Caco-2 (cell line): ENCODE results near the gene EFR3B. TPM values are rescaled to one million over a fixed set of nuclear protein-coding genes. Genes with fewer than 3 reads are reported as not detected.

ENCODE experiments used
- BruUV-seq: library from RNA; stranded (reverse); fragments of 400-500 nt; replicated peaks from 2 replicates; lab custom pipeline; 2021; lab: Mats Ljungman, UMichigan
- CTCF ChIA-PET: fragments of 300-600 bp; sonication (Branson Sonifier 250); formaldehyde crosslinking; loops from one replicate; lab custom pipeline; 2022; ENCODE audit warnings: antibody characterized with exemption; lab: Charles Lee
- POLR2A ChIA-PET: fragments of 300-600 bp; sonication (Branson Sonifier 250); formaldehyde crosslinking; loops from one replicate; lab custom pipeline; 2022; ENCODE audit warnings: antibody characterized with exemption; lab: Charles Lee
- DNase-seq, 2 experiments: peaks; one replicate each; pipeline versions ENCODE4 v3.0.0 to v3.0.0-alpha.2; 2020 to 2022
- H3K27me3 ChIP-seq: replicated peaks from 2 replicates; pipeline ENCODE4 v1.6.0; 2011; ENCODE audit warnings: low read length; ENCODE audit not compliant: control insufficient read depth, insufficient read depth
- H3K36me3 ChIP-seq: 2 replicates; pipeline ENCODE4 v1.5.1; 2011; ENCODE audit warnings: low read length; ENCODE audit not compliant: control insufficient read depth, insufficient read depth
- H3K4me1 ChIP-seq: fragments of 250-450 bp; sonication (Bioruptor Pico); 2 replicates; pipeline ENCODE4 v1.5.1; 2020; ENCODE audit warnings: mild to moderate bottlenecking
- H3K4me3 ChIP-seq: 2 replicates; pipeline ENCODE4 v1.5.1; 2011; ENCODE audit warnings: low read depth, mild to moderate bottlenecking, control low read depth, low read length
- H3K9me3 ChIP-seq: fragments of 250-450 bp; sonication (Bioruptor Pico); 2 replicates; pipeline ENCODE4 v1.5.1; 2020; ENCODE audit warnings: mild to moderate bottlenecking, moderate library complexity
- H3K27ac Mint-ChIP-seq: one replicate; pipeline ENCODE4 v1.8.0; 2022; ENCODE audit warnings: mixed read lengths; ENCODE audit not compliant: unreplicated experiment
- H3K27me3 Mint-ChIP-seq: one replicate; pipeline ENCODE4 v1.8.0; 2022; ENCODE audit warnings: mixed read lengths; ENCODE audit not compliant: insufficient read depth, unreplicated experiment
- H3K36me3 Mint-ChIP-seq: one replicate; pipeline ENCODE4 v1.8.0; 2022; ENCODE audit warnings: mild to moderate bottlenecking, mixed read lengths; ENCODE audit not compliant: insufficient read depth, unreplicated experiment
- H3K4me1 Mint-ChIP-seq: one replicate; pipeline ENCODE4 v1.8.0; 2022; ENCODE audit warnings: low read depth, mixed read lengths; ENCODE audit not compliant: unreplicated experiment
- H3K4me3 Mint-ChIP-seq: one replicate; pipeline ENCODE4 v1.8.0; 2022; ENCODE audit warnings: mild to moderate bottlenecking, moderate library complexity, mixed read lengths; ENCODE audit not compliant: unreplicated experiment
- H3K9me3 Mint-ChIP-seq: one replicate; pipeline ENCODE4 v1.8.0; 2022; ENCODE audit warnings: mixed read lengths; ENCODE audit not compliant: unreplicated experiment
- CTCF ChIP-seq, 2 experiments: fragments of 200-600 bp in 1 of 2; IDR thresholded peaks; 1 replicate in 1 of 2; 2 replicates in 1 of 2; pipeline versions ENCODE4 v1.5.1 to v1.8.0; 2011 to 2022; ENCODE audit warnings: antibody characterized with exemption in 1 of 2, control low read depth in 1 of 2, inconsistent platforms in 1 of 2, low read depth in 1 of 2, low read length in 1 of 2, mild to moderate bottlenecking in 1 of 2, moderate library complexity in 1 of 2; ENCODE audit not compliant: insufficient read depth in 1 of 2, severe bottlenecking in 1 of 2, unreplicated experiment in 1 of 2
- intact Hi-C: fragments of 100-400 bp; cut with micrococcal nuclease; formaldehyde crosslinking; loops from one replicate; pipeline ENCODE4 v1.10.0; 2022; ENCODE audit not compliant: unreplicated experiment
- total RNA-seq: library from RNA; stranded (reverse); gene quantifications from 2 replicates; pipeline ENCODE4 v1.2.3, GENCODE V29; 2022

EFR3B gene
- total RNA-seq, 1 experiment from 2014 or later = 19.1 TPM

GRCh38 chr2:25165992-25166875 lies 124.4 kb downstream of the EFR3B start:
- peak; percentile 47 to 52 for TF ChIP-seq CTCF (IDR thresholded peaks at IDR 0.05; ENCODE audit: insufficient read depth in 1 of 2, low read depth in 1 of 2, low read length in 1 of 2, severe bottlenecking in 1 of 2, unreplicated experiment in 1 of 2)
- POLR2A ChIA-PET = no interaction called here
- H3K4me3 Mint-ChIP-seq = no peak overlapping the region
- BruUV-seq = no TSS peak
- Histone ChIP-seq H3K9me3 (no peaks in the 10 kb centered on the region), H3K27me3 (no peaks in the 10 kb centered on the region), H3K4me1 (peaks cover 6% of the 10 kb centered on the region; the same call in 1 of the 2 replicates), H3K4me3 (no peak overlapping the region), H3K36me3 (no peaks in the 10 kb centered on the region)
- H3K9me3 Mint-ChIP-seq = no peaks in the 10 kb centered on the region
- peak; percentile 50 to 63 for DNase-seq
- peaks cover 5% of the 10 kb centered on the region for H3K36me3 Mint-ChIP-seq
- peaks cover 4% of the 10 kb centered on the region for H3K27me3 Mint-ChIP-seq
- intact Hi-C loops = loop anchor here (1.0 kb wide), 1 partner anchor 30 kb away; no protein-coding TSS in a partner anchor
- CTCF ChIA-PET = interaction anchor here (0.6 to 1.9 kb wide), 10 partner anchors 9 to 748 kb away, joined by 3 to 30 read pairs (median 4); no protein-coding TSS in a partner anchor
- H3K27ac Mint-ChIP-seq = no peak overlapping the region
- H3K4me1 Mint-ChIP-seq = no peaks in the 10 kb centered on the region

- TF ChIP-seq CTCF (IDR thresholded peaks at IDR 0.05; ENCODE audit: insufficient read depth in 1 of 2, low read depth in 1 of 2, low read length in 1 of 2, severe bottlenecking in 1 of 2, unreplicated experiment in 1 of 2) = no peak
- DNase-seq = peak in 1 of 2 experiments; percentile 63
- POLR2A ChIA-PET = interaction anchor here (0.6 to 0.7 kb wide), 2 partner anchors 32 to 248 kb away, joined by 3 to 7 read pairs; no protein-coding TSS in a partner anchor
- H3K9me3 Mint-ChIP-seq = no peaks in the 10 kb centered on the region
- Histone ChIP-seq H3K27me3 (no peaks in the 10 kb centered on the region), H3K4me3 (peak within 1 kb of the TSS; percentile 51), H3K9me3 (no peaks in the 10 kb centered on the region), H3K36me3 (no peaks in the 10 kb centered on the region), H3K4me1 (peaks cover 6% of the 10 kb centered on the region; the same call in 1 of the 2 replicates)
- no peaks in the 10 kb centered on the region for H3K4me1 Mint-ChIP-seq
- CTCF ChIA-PET = interaction anchor here (0.7 to 1.3 kb wide), 5 partner anchors 10 to 339 kb away, joined by 3 to 10 read pairs (median 3); no protein-coding TSS in a partner anchor
- no TSS peak for BruUV-seq
- peak within 1 kb of the TSS; percentile 85 for H3K4me3 Mint-ChIP-seq
- peaks cover 5% of the 10 kb centered on the region for H3K36me3 Mint-ChIP-seq
- intact Hi-C loops = loop anchor here (1.0 kb wide), 1 partner anchor 36 kb away; no protein-coding TSS in a partner anchor
- H3K27me3 Mint-ChIP-seq = peaks cover 4% of the 10 kb centered on the region
- peak within 1 kb of the TSS; percentile 49 for H3K27ac Mint-ChIP-seq
Observed at GRCh38 chr2:25168256-25169072, 126.6 kb downstream of the EFR3B start, which contains the start of gene POMC. POMC (minus strand) TSS chr2:25168580; CDS start chr2:25164772, 3,808 bp downstream.
